Spleen (tissue), 13 donors: ENCODE data around the gene SALL4. TPM values are rescaled to one million over a fixed set of nuclear protein-coding genes. Genes with fewer than 3 reads are reported as not detected.

ENCODE experiments used
- DNase-seq: peaks from one replicate; pipeline ENCODE4 v3.0.0-alpha.2; 2020
- H3K27ac ChIP-seq, 8 donors: fragments of 200-600 bp; sonication (generic) in 7 of 8; 1 replicate in 4 of 8; 2 replicates in 4 of 8; pipeline versions ENCODE4 v1.5.0 to v1.8.0; 2016 to 2021; ENCODE audit warnings: inconsistent platforms in 4 of 8, mild to moderate bottlenecking in 4 of 8, moderate library complexity in 1 of 8
- H3K27me3 ChIP-seq, 7 donors: fragments of 200-600 bp; sonication (generic) in 6 of 7; replicated peaks in 1 of 7; 1 replicate in 4 of 7; 2 replicates in 3 of 7; pipeline versions ENCODE4 v1.5.0 to v1.8.0; 2016 to 2021; ENCODE audit warnings: inconsistent platforms in 3 of 7, mild to moderate bottlenecking in 1 of 7
- H3K36me3 ChIP-seq, 6 donors: fragments of 200-600 bp; sonication (generic) in 5 of 6; 1 replicate in 4 of 6; 2 replicates in 2 of 6; pipeline versions ENCODE4 v1.5.0 to v1.8.0; 2016 to 2021; ENCODE audit warnings: inconsistent platforms in 2 of 6
- H3K4me1 ChIP-seq, 6 donors: fragments of 200-600 bp; sonication (generic) in 5 of 6; 1 replicate in 3 of 6; 2 replicates in 3 of 6; pipeline versions ENCODE4 v1.5.0 to v1.8.0; 2016 to 2021; ENCODE audit warnings: inconsistent platforms in 3 of 6
- H3K4me3 ChIP-seq, 8 donors: fragments of 200-600 bp; sonication (generic) in 7 of 8; 1 replicate in 4 of 8; 2 replicates in 4 of 8; pipeline versions ENCODE4 v1.5.0 to v1.8.0; 2016 to 2021; ENCODE audit warnings: inconsistent platforms in 4 of 8, mild to moderate bottlenecking in 4 of 8, moderate library complexity in 2 of 8
- H3K9me3 ChIP-seq, 8 donors: fragments of 200-600 bp; sonication (generic) in 7 of 8; 1 replicate in 4 of 8; 2 replicates in 4 of 8; pipeline versions ENCODE4 v1.5.0 to v1.8.0; 2016 to 2021; ENCODE audit warnings: inconsistent platforms in 4 of 8
- POLR2A ChIP-seq, 3 donors: fragments of 450-650 bp; IDR thresholded peaks; one replicate each; pipeline ENCODE4 v1.5.1; 2017; ENCODE audit warnings: antibody characterized with exemption in 3 of 3, mild to moderate bottlenecking in 1 of 3
- POLR2AphosphoS5 ChIP-seq, 3 donors: sonication (generic); formaldehyde crosslinking; IDR thresholded peaks; one replicate each; pipeline ENCODE4 v1.5.1; 2017; ENCODE audit warnings: antibody characterized with exemption in 3 of 3
- WGBS, 5 donors: extraction: QIAGEN DNeasy Blood & Tissue Kit in 3 of 5; methylation state at CpG; one replicate each; pipeline versions ENCODE4 v1.1.5 to v1.1.7; 2013 to 2018; 5-methylcytosine and 5-hydroxymethylcytosine counted together
- intact Hi-C: fragments of 100-400 bp; cut with DNase I; formaldehyde crosslinking; loops from one replicate; pipeline ENCODE4 v1.15.0; 2023; ENCODE audit warnings: low total_unique reads
- long read RNA-seq, 2 donors: transcript quantifications; one replicate each; lab custom pipeline, GENCODE V29; 2026
- polyA plus RNA-seq, 3 donors: library from polyadenylated mRNA; stranded (reverse); fragments of 200-250 nt; gene quantifications; one replicate each; pipeline ENCODE4 v1.2.1, GENCODE V29; 2013
- total RNA-seq, 7 donors: library from RNA; depleted of rRNA in 3 of 7; stranded (reverse); fragments of >200 nt in 3 of 7; fragmentation: NEBNext Ultra II Directional in 4 of 7; extraction: Animal tissue kit (Norgen Biotek cat#: 25700) in 4 of 7; gene quantifications; one replicate each; pipeline versions ENCODE4 v1.1.0 to v1.2.1, GENCODE V29; 2016 to 2021
- TF ChIP-seq, protein P1 (sequence below), 11 experiments: fragments of 200-600 bp in 7 of 11; fragments of 450-650 bp in 4 of 11; sonication (generic) in 4 of 11; IDR thresholded peaks in 8 of 11; conservative IDR thresholded peaks in 3 of 11; 1 replicate in 7 of 11; 2 replicates in 4 of 11; pipeline versions ENCODE4 v1.4.0 to v1.8.0; 2016 to 2021; ENCODE audit warnings: antibody characterized with exemption in 11 of 11, inconsistent platforms in 4 of 11, mild to moderate bottlenecking in 1 of 11
- donor health status: healthy with polysubstance abuse.
- donor health status: DM: no; HTN: no; CAD: no; lungs with moderate emphysema.
- donor health status: DM: no; HTN: no; CAD: no.
- donor health status: Bipolar disorder and iron deficiency.
- donor health status: healthy.
- donor health status: DM: no; HTN: no; CAD: no.
- donor health status: DM: yes; HTN: yes; CAD: no.

The SALL4 gene
- total RNA-seq (1 to 10 TPM in 2 of 7 donors, under 1 TPM in 5; 0.20 to 2.3 (median 0.47) TPM), polyA plus RNA-seq (under 1 TPM; 0.06 to 0.38 (median 0.37) TPM)
- long read RNA-seq, donor 1: 0 reads
- long read RNA-seq, donor 2: 0 reads

- Histone ChIP-seq H3K27me3 (peaks cover 3 to 77% (median 41%) of the 10 kb centered on the region in 7 donors), H3K27ac (no peak within 1 kb of the TSS), H3K9me3 (no peaks in the 10 kb centered on the region), H3K4me1 (peaks cover 7 to 31% (median 22%) of the 10 kb centered on the region in 6 donors), H3K36me3 (no peaks in the 10 kb centered on the region), H3K4me3 (peak within 1 kb of the TSS; percentile 5 to 66 (median 38))
- DNase-seq: no peak
- intact Hi-C loops: no loop called here
- TF ChIP-seq, protein P1, sequence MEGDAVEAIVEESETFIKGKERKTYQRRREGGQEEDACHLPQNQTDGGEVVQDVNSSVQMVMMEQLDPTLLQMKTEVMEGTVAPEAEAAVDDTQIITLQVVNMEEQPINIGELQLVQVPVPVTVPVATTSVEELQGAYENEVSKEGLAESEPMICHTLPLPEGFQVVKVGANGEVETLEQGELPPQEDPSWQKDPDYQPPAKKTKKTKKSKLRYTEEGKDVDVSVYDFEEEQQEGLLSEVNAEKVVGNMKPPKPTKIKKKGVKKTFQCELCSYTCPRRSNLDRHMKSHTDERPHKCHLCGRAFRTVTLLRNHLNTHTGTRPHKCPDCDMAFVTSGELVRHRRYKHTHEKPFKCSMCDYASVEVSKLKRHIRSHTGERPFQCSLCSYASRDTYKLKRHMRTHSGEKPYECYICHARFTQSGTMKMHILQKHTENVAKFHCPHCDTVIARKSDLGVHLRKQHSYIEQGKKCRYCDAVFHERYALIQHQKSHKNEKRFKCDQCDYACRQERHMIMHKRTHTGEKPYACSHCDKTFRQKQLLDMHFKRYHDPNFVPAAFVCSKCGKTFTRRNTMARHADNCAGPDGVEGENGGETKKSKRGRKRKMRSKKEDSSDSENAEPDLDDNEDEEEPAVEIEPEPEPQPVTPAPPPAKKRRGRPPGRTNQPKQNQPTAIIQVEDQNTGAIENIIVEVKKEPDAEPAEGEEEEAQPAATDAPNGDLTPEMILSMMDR (IDR thresholded peaks at IDR 0.05 in 8 of 11, conservative IDR thresholded peaks at IDR 0.05 in 3 of 11): no peak
- TF ChIP-seq POLR2AphosphoS5 (IDR thresholded peaks at IDR 0.05) (no peak), POLR2A (IDR thresholded peaks at IDR 0.05) (no peak)
- WGBS, 5 donors: 42 to 50% (median 46%) methylated on average over 30 to 44 of the region's 44 CpGs
Measured at GRCh38 chr20:51802170-51802751, at the start of gene SALL4. Gene SALL4 (minus strand): TSS chr20:51802521. CDS start chr20:51802408, 113 bp downstream.

- H3K36me3 ChIP-seq: no peaks in the 10 kb centered on the region
- no peak overlapping the region for H3K27ac ChIP-seq
- no peaks in the 10 kb centered on the region for H3K4me1 ChIP-seq
- H3K27me3 ChIP-seq: peaks cover 0 to 6% (median 0%) of the 10 kb centered on the region in 7 donors
- DNase-seq: no peak
- H3K9me3 ChIP-seq: no peaks in the 10 kb centered on the region
- WGBS, 5 donors: 75 to 86% (median 79%) methylated on average over 2 of the region's 2 CpGs
- intact Hi-C loops: no loop called here
- TF ChIP-seq POLR2AphosphoS5 (IDR thresholded peaks at IDR 0.05): no peak
- TF ChIP-seq, protein P1 (IDR thresholded peaks at IDR 0.05 in 8 of 11, conservative IDR thresholded peaks at IDR 0.05 in 3 of 11): no peak
- no peak for TF ChIP-seq POLR2A (IDR thresholded peaks at IDR 0.05)
- no peak overlapping the region for H3K4me3 ChIP-seq
Measured at GRCh38 chr20:51848346-51848745, 46.0 kb upstream of the SALL4 start.

- H3K4me1 ChIP-seq: no peaks in the 10 kb centered on the region
- H3K9me3 ChIP-seq: no peaks in the 10 kb centered on the region
- intact Hi-C loops: no loop called here
- no peaks in the 10 kb centered on the region for H3K36me3 ChIP-seq
- DNase-seq: no peak
- peaks cover 0 to 6% (median 0%) of the 10 kb centered on the region in 7 donors for H3K27me3 ChIP-seq
- no peak overlapping the region for H3K4me3 ChIP-seq
- TF ChIP-seq POLR2AphosphoS5 (IDR thresholded peaks at IDR 0.05): no peak
- TF ChIP-seq POLR2A (IDR thresholded peaks at IDR 0.05): no peak
- TF ChIP-seq, protein P1 (IDR thresholded peaks at IDR 0.05 in 8 of 11, conservative IDR thresholded peaks at IDR 0.05 in 3 of 11): no peak
- H3K27ac ChIP-seq: no peak overlapping the region
- 73 to 90% (median 82%) methylated on average over 5 of the region's 5 CpGs for WGBS, 5 donors
Measured at GRCh38 chr20:51840865-51841264, 38.5 kb upstream of the SALL4 start.

GRCh38 chr20:51837876-51838420 lies 35.6 kb upstream of the SALL4 start:
- no peaks in the 10 kb centered on the region for H3K36me3 ChIP-seq
- no peaks in the 10 kb centered on the region for H3K27me3 ChIP-seq
- 59 to 70% (median 66%) methylated on average over 10 of the region's 10 CpGs for WGBS, 5 donors
- TF ChIP-seq POLR2AphosphoS5 (IDR thresholded peaks at IDR 0.05) (no peak), POLR2A (IDR thresholded peaks at IDR 0.05) (no peak)
- TF ChIP-seq, protein P1 (IDR thresholded peaks at IDR 0.05 in 8 of 11, conservative IDR thresholded peaks at IDR 0.05 in 3 of 11): no peak
- no peaks in the 10 kb centered on the region for H3K4me1 ChIP-seq
- no peak for DNase-seq
- intact Hi-C loops: no loop called here
- H3K4me3 ChIP-seq: no peak overlapping the region
- H3K9me3 ChIP-seq: no peaks in the 10 kb centered on the region
- H3K27ac ChIP-seq: no peak overlapping the region
